Hepatocyte (in vitro differentiated cells): ENCODE data around the gene ZEB2.

Experiments
- CTCF ChIP-seq: fragments of 200-600 bp; sonication (generic); IDR thresholded peaks from 2 replicates; pipeline ENCODE4 v1.5.1; 2016; ENCODE audit warnings: antibody characterized with exemption, mild to moderate bottlenecking; ENCODE audit not compliant: poor library complexity
- EZH2 ChIP-seq: fragments of 200-600 bp; sonication (generic); IDR thresholded peaks from 2 replicates; pipeline ENCODE4 v1.6.1; 2016; ENCODE audit warnings: antibody characterized with exemption, mild to moderate bottlenecking, borderline replicate concordance
- EZH2phosphoT487 ChIP-seq: fragments of 200-600 bp; sonication (generic); IDR thresholded peaks from one replicate; pipeline ENCODE4 v1.6.1; 2018; ENCODE audit warnings: antibody characterized with exemption, mild to moderate bottlenecking, low read depth, moderate library complexity; ENCODE audit not compliant: unreplicated experiment, severe bottlenecking

GRCh38 chr2:144477957-144478311, 42.0 kb downstream of the ZEB2 start:
- TF ChIP-seq CTCF (no peak), EZH2 (no peak), EZH2phosphoT487 (no peak)
